Mesodermal cell (in vitro differentiated cells): ENCODE results near the gene PHACTR1.
"Not testable (repeated sequence)": the region's sequence is repeated elsewhere in the genome, so short reads cannot be mapped to it uniquely, and the experiment has no call there.

ENCODE experiments used
- H3K27ac ChIP-seq: 2 replicates; pipeline ENCODE4 v1.7.0; 2013; ENCODE audit warnings: mild to moderate bottlenecking, low read depth, low read length, moderate library complexity; ENCODE audit not compliant: severe bottlenecking
- H3K36me3 ChIP-seq: 2 replicates; pipeline ENCODE4 v1.7.1; 2013; ENCODE audit warnings: mild to moderate bottlenecking, low read length, moderate library complexity; ENCODE audit not compliant: control insufficient read depth, insufficient read depth
- H3K4me1 ChIP-seq: one replicate; pipeline ENCODE4 v1.7.1; 2013; ENCODE audit warnings: mild to moderate bottlenecking, low read length; ENCODE audit not compliant: insufficient read depth, control insufficient read depth, poor library complexity, severe bottlenecking
- H3K4me3 ChIP-seq: 2 replicates; pipeline ENCODE4 v1.7.0; 2013; ENCODE audit warnings: low read length, control low read depth, mild to moderate bottlenecking; ENCODE audit not compliant: insufficient read depth, poor library complexity, severe bottlenecking; ENCODE audit errors: extremely low read depth
- H3K9me3 ChIP-seq: 2 replicates; pipeline ENCODE4 v1.7.1; 2013; ENCODE audit warnings: mild to moderate bottlenecking, low read length, moderate library complexity; ENCODE audit not compliant: control insufficient read depth
- whole genome bisulfite sequencing, 2 experiments: methylation state at CpG; one replicate each; pipeline ENCODE4 v1.1.5; 2013; ENCODE audit warnings: missing lambda C conversion rate in 2 of 2; ENCODE audit not compliant: insufficient coverage in 2 of 2; 5-methylcytosine and 5-hydroxymethylcytosine counted together

Gene PHACTR1

DNA sequence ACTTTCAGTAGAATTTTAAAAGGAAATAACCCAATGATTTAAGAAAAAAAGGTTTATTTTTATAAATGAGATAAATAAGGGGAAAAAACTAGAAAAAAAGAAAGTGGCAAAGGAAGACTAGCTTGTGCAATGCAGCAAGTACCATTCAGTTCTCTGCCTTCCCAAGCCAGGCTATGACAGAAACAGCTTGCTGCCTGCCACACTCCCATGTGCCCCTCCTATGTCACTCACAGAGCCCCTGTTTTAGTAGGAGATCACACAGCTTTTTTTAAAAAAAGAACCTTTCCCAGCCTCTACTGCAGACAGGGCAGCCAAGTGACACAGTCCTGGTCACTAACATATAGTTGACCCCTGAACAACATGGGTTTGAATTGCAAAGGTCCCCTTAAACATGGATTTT lies 598.2 kb downstream of the PHACTR1 start:
- Histone ChIP-seq H3K4me3 (no peak overlapping the region), H3K27ac (no peak overlapping the region), H3K9me3 (no peaks in the 10 kb centered on the region), H3K4me1 (no peaks in the 10 kb centered on the region), H3K36me3 (peaks cover 79% of the 10 kb centered on the region)

DNA sequence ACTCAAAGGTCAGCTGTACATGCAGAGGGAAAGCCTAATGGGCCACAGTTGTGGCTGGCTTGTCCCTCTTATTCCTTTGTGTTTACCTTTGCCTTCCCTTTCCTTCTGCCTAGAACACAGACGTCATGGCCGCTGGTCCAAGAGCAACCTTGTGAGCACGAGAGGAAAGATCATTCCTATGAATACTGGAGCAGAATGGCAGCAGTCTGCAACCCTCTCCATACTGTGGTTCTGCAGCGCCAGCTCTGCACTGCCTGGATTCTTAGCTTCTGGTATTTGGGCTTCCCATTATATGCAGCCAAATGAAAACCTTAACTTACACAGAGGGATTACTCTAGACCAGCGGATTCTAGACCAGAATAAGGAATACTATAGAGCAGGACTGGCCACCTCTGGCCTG lies 599.3 kb downstream of the PHACTR1 start:
- H3K27ac ChIP-seq: no peak overlapping the region
- H3K4me1 ChIP-seq: no peaks in the 10 kb centered on the region
- peaks cover 86% of the 10 kb centered on the region for H3K36me3 ChIP-seq
- no peak overlapping the region for H3K4me3 ChIP-seq
- WGBS, 2 experiments: 91 to 98% methylated on average over 5 of the region's 5 CpGs
- no peaks in the 10 kb centered on the region for H3K9me3 ChIP-seq

DNA sequence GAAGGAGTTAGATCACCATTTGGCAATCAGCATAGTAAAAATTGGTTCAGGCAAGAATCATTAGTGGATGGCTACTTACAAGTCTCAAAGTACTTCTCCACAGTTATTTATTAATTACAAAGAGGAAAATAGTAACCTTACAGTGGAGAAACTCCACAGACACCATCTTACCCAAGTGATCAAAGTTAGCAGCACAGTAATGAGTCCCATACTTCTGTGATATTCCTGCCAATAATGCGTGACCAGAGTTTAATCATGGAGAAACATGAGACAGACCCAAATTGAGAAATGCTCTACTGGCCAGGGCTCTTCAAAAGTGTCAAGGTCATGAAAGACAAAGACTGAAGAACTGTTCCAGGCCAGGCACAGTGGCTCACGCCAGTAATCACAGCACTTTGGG lies 602.3 kb downstream of the PHACTR1 start:
- Histone ChIP-seq H3K9me3 (no peaks in the 10 kb centered on the region), H3K27ac (no peak overlapping the region), H3K36me3 (peaks cover 93% of the 10 kb centered on the region), H3K4me1 (no peaks in the 10 kb centered on the region), H3K4me3 (no peak overlapping the region)
- 89 to 97% methylated on average over 2 of the region's 2 CpGs for WGBS, 2 experiments

DNA sequence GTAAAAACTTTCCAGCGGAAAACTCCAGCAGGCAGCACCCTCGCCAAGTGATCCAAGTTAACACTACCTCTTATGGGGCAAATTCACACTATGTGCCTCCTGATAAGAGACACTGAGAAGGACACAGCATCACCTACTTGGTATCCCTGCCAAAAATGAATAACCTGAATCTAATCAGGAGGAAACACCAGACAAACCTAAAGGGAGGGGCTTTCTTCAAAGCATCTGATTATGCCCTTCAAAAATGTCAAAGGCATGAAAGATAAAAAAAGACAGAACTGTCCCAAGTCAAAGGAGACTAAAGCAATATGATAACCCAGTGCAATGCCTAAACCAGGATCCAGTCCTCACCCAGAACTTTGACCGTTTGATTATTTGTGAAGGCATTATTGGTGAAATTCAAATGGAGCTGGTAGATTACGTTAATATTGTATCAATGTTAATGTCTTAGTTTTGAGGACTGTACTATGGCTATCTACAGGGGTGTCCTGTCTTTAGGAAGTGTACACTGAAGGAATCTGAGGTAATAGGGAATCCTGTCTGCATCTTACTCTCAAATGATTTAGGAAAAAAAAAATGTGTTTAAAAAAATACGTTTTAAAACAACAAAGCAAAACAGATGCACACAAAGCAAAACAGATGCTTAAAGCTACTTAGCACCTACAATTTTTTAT lies 603.5 kb downstream of the PHACTR1 start:
- H3K36me3 ChIP-seq: peaks cover 93% of the 10 kb centered on the region
- H3K27ac ChIP-seq: no peak overlapping the region
- no peaks in the 10 kb centered on the region for H3K9me3 ChIP-seq
- no peak overlapping the region for H3K4me3 ChIP-seq
- H3K4me1 ChIP-seq: no peaks in the 10 kb centered on the region
- 89 to 100% methylated on average over 1 to 4 of the region's 5 CpGs for WGBS, 2 experiments

DNA sequence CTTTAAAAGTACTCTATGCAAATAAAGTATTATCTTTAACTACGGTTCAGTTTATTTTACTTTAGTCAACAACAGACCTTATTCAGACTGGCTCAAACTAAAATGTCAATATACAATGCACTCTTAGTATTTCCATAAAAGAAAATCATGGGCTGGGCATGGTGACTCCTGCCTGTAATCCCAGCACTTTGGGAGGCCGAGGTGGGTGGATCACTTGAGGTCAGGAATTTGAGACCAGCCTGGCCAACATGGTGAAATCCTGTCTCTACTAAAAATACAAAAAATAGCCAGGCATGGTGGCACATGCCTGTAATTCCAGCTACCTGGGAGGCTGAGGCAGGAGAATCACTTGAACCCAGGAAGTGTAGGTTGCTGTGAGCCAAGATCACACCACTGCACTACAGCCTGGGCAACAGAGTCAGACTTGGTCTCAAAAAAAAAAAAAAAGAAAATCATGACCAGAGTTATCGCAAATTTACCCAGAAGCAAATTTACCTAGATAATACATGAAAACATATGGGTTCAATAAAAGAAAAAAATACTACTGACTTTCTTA lies 609.5 kb downstream of the PHACTR1 start:
- H3K9me3 ChIP-seq, H3K4me1 ChIP-seq, H3K27ac ChIP-seq, H3K4me3 ChIP-seq: not testable (repeated sequence)
- WGBS, 2 experiments: no CpG with 5 or more reads among the region's 3 CpGs
- peaks cover 51% of the 10 kb centered on the region for H3K36me3 ChIP-seq

DNA sequence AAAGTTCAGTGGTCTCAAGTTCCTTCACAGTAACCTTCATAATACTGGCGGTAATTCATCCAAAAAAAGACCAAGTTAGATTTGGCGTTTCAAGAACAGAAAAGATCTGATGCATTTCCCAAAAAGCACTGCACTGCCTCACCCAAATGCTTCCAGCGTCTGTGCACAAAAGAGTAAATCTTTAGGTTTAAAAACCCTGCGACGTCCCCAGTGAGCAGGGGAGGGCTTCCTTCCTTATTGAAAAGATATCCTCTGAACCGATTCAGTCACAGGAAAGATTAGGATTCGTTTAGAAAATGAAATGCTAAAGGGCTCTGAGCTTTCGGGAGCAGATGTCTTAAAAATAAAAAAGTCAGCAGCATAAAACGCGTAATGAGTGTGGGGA lies 611.1 kb downstream of the PHACTR1 start:
- H3K4me1 ChIP-seq: peaks cover 4% of the 10 kb centered on the region
- peak overlapping the region; percentile 92 for H3K27ac ChIP-seq
- peaks cover 36% of the 10 kb centered on the region for H3K36me3 ChIP-seq
- 0 to 8% methylated on average over 7 of the region's 10 CpGs for WGBS, 2 experiments
- peak overlapping the region; percentile 87 for H3K4me3 ChIP-seq
- H3K9me3 ChIP-seq: no peaks in the 10 kb centered on the region

DNA sequence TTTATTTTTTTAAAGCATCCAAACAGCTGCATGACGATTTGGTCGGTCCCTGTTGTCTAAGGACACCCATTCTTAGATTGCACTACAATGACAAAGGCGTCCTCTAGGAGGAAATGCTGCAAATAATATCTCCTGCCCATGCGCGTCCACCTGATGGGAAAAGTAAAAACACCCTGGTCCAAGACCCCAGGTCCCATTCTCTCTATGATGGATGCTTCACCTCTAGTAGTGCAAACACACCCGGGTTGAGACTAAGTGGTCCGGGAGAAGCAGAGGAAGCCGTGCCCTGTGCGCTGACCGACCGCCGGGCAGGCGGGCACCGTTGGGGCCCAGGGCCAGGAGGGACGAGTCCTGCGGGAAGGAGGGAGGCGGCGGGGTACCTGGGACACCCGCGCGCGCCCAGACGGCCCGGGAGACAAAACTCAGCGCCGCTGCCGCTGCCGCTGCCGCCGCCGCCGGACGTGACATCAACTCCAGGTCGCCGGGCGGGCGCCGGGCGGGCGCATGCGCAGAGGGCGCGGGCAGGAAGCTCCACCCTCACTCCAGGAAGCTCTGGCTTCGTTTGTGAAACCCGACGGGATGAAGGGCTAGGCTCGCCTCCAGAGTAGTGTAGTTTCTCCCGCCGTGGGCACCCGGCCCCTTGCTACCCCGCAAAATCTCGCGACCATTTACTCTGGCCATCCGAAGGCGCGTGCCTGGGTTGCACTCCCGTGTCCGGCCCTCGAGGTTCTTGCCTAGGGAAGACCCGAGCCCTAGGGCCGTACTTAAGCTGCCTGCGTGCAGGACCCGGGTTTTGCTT lies 611.7 kb downstream of the PHACTR1 start, which contains the start of gene TBC1D7:
Gene TBC1D7 (minus strand): TSS at position 462 of the 799 bp plus-strand sequence. CDS start 1,639 bp downstream, outside the sequence.
- peak within 1 kb of the TSS; percentile 92 for H3K27ac ChIP-seq
- H3K9me3 ChIP-seq: no peaks in the 10 kb centered on the region
- peaks cover 30% of the 10 kb centered on the region for H3K36me3 ChIP-seq
- peaks cover 4% of the 10 kb centered on the region for H3K4me1 ChIP-seq
- peak within 1 kb of the TSS; percentile 87 for H3K4me3 ChIP-seq
- 0% methylated on average over 43 to 53 of the region's 63 CpGs for WGBS, 2 experiments

DNA sequence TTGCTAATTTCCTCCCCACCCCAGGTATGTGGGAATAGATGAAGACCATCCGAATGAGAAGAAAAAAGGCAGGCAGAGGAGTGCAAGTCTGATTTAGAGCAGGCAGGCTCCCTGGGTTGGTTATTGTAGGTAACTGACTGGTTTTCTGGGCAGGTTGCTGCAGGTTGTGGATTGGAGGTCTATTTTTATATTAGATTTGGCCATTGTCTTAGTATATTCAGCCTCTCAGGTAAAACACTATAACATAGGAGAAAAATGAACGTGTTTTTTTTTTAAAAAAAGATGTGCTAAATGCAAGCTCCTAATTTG lies 612.3 kb downstream of the PHACTR1 start:
- Histone ChIP-seq H3K4me1 (peaks cover 4% of the 10 kb centered on the region), H3K9me3 (no peaks in the 10 kb centered on the region), H3K4me3 (peak overlapping the region; percentile 87), H3K36me3 (peaks cover 24% of the 10 kb centered on the region), H3K27ac (peak overlapping the region; percentile 92)
- WGBS, 2 experiments: 0% methylated on average over 1 of the region's 2 CpGs

DNA sequence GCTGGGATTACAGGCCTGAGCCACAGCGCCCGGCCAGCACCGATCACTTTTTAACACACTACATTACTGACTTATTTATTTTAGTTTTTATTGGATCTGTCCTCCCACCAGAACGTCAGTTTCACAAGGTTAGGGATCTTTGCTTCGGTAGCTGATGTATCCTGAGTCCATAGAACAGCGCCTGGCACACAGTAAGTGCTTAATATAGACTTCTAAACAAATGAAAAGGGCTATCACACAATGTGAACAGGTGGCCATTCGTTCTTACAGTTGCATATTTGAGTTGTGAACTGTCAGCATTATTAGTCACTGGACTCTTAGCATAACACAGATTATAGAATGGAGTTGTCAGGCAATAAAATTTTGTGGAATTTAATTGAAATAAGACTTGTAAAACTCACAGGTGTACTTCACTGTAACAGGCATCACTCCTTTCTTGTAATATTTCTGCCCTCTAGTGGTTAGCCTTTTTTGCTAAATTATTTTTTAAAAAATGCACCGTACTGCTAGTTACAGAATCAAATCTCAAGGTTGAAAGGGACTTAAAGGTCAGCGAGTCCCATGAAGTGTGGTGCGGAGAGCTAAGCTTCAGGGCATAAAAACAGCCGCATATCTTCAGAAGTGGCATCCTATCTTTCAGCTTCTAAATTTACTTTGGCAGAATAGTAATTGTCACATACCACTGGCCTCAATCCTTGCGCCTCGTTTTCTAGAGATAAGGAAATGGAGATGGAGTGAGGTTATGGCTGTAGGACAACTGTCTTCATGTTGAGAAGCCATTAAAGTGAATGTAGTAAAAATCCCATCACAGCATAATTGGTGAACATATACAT lies 615.2 kb downstream of the PHACTR1 start:
- 67 to 70% methylated on average over 5 to 7 of the region's 13 CpGs for WGBS, 2 experiments
- Histone ChIP-seq H3K27ac (no peak overlapping the region), H3K9me3 (no peaks in the 10 kb centered on the region), H3K4me3 (no peak overlapping the region), H3K4me1 (peaks cover 12% of the 10 kb centered on the region), H3K36me3 (no peaks in the 10 kb centered on the region)

DNA sequence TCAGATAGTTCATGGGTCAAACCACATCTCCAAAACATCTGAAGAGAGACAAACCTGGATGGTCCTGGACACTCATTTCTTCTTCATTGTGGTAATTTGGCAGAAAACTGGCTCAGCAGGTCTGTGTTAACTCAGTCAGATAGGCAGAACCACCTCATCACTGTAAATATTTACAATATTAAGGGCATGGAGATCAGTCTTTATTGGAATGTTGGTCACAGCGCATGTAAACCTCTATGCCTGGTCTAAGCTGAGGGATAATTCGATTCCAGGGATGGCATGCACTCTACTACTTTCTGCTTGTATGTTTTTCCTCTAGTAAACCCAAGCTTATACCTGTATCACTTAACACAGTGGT lies 615.8 kb downstream of the PHACTR1 start:
- Histone ChIP-seq H3K9me3 (no peaks in the 10 kb centered on the region), H3K4me1 (peaks cover 9% of the 10 kb centered on the region), H3K27ac (no peak overlapping the region), H3K36me3 (no peaks in the 10 kb centered on the region), H3K4me3 (no peak overlapping the region)
- WGBS, 2 experiments: 100% methylated on average over 2 of the region's 2 CpGs; no CpG with 5 or more reads in 1 of the 2 experiments
